ENCODE data around the gene SUN1. TPM values are rescaled to one million over a fixed set of nuclear protein-coding genes. Genes with fewer than 3 reads are reported as not detected.
A peak's percentile ranks its signal among the peaks of the same experiment; 100 is the strongest.

SUN1 gene
- total and polyA plus RNA-seq, 8 donors: 101 to 182 (median 154) TPM

DNA sequence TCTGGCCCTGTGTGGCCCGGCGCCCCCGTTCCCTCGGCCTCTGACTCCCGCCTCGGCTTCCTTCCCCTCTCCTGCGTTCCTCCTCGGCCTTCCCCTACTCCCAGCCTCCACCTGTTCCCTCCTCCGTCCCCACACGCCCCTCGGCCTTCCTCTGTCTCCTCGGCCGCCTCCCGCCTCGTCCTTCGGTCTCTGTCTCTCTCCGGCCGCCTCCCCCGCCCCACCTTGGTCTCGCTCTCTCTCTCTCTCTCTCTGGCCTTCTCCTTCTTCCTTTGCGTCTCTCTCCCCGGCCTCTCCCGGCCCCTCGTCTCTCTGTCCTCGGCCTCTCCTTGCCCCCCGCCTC is 44.7 kb downstream of the SUN1 start:
- intact Hi-C loops (cut with DNase I): no loop called here
- TF ChIP-seq CTCF (IDR thresholded peaks at IDR 0.05): no peak
- ATAC-seq: peak; percentile 12

DNA sequence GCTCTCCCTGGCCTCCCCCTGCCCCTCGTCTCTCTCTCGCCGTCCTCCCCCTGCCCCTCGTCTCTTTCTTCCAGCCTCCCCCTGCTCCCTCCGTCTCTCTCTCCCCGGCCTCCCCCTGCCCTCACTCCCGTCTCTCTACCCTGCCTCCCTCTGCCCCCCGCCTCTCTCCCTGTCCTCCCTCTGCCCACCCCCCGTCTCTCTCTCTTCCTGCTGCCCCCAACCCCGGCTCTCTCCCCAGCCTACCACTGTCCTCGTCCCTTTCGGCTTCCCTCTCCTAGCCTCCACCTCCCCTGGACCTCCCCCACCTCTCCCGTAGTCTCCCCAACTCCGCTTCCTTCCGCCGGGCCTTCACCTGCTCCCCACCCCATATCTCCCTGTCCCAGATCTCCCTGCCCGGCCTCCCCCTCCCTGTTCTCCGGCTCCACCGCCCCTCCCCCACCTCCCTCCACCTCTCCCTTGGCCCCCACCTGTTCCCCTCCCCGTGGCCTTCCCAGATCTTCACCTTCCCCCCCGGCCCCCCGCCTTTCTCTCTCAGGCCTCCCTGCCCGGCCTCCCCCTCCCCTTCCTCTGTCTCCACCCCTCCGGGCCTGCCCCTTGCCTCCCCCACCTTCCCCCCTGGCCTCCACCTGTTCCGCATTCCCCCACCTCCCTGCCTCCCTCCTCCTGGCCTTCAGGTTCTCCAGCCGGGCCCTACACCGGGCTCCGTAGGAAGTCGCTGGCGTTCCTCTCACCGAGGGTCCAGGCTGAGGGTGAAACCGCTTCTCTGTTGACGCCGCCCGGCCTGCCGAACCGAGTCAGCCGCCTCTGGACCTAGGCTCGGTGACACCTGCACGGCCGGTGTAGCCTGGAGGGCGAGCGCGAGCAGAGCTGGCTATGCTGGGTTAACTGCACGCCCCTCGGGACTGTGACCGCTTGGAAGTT is 45.3 kb downstream of the SUN1 start:
- intact Hi-C loops (cut with DNase I): no loop called here
- Histone ChIP-seq H3K4me1 (peaks cover 12 to 57% of the 10 kb centered on the region in 2 donors), H3K27me3 (no peaks in the 10 kb centered on the region), H3K9me3 (no peaks in the 10 kb centered on the region), H3K4me3 (peak overlapping the region; percentile 78 to 85), H3K36me3 (peaks cover 0 to 15% of the 10 kb centered on the region in 2 donors), H3K27ac (peak overlapping the region in 1 of 2 donors; percentile 78)
- no peak for TF ChIP-seq CTCF (IDR thresholded peaks at IDR 0.05)
- DNase-seq (peak in 2 of 4 donors; percentile 57 to 86), ATAC-seq (peak; percentile 5)

More for the DNA sequence above, 44.7 kb downstream of the SUN1 start:
- peak overlapping the region; percentile 65 to 78 for H3K27ac ChIP-seq
- H3K36me3 ChIP-seq: peaks cover 0 to 21% of the 10 kb centered on the region in 2 donors
- H3K4me1 ChIP-seq: peaks cover 12 to 51% of the 10 kb centered on the region in 2 donors
- H3K9me3 ChIP-seq: no peaks in the 10 kb centered on the region
- no peaks in the 10 kb centered on the region for H3K27me3 ChIP-seq
- peak overlapping the region; percentile 78 to 85 for H3K4me3 ChIP-seq
- DNase-seq: peak in 1 of 4 donors; percentile 58

DNA sequence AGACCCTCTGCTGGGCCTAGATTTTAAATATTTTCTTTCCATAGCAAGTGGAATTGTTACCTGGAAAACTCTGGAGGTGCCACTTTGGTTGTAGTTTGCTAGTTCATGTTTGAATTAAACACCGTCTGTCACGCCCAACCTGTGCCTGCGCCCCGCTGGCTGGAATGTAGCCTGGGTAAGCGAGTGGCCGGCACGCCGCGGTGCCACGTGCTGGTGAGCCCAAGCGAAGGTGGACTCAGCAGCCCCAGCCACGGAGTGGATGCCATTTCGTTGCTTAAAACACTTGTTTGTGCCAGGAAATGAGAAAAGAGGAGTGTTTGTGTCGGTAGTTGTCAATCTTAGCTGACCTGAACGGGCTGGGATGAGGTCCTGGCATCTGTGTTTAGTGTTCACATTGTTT is 46.8 kb downstream of the SUN1 start:
- no peaks in the 10 kb centered on the region for H3K27me3 ChIP-seq
- H3K27ac ChIP-seq: no peak overlapping the region
- no peak for TF ChIP-seq CTCF (IDR thresholded peaks at IDR 0.05)
- peaks cover 0 to 9% of the 10 kb centered on the region in 2 donors for H3K36me3 ChIP-seq
- no peaks in the 10 kb centered on the region for H3K9me3 ChIP-seq
- DNase-seq: peak in 1 of 4 donors; percentile 81
- no peak for ATAC-seq
- no peak overlapping the region for H3K4me3 ChIP-seq
- intact Hi-C loops (cut with DNase I): no loop called here
- H3K4me1 ChIP-seq: peaks cover 5 to 42% of the 10 kb centered on the region in 2 donors

GRCh38 chr7:879706-880105 is 47.4 kb downstream of the SUN1 start:
- no peak overlapping the region for H3K4me3 ChIP-seq
- peaks cover 5 to 36% of the 10 kb centered on the region in 2 donors for H3K4me1 ChIP-seq
- no peak for TF ChIP-seq CTCF (IDR thresholded peaks at IDR 0.05)
- no peaks in the 10 kb centered on the region for H3K9me3 ChIP-seq
- H3K27me3 ChIP-seq: no peaks in the 10 kb centered on the region
- ATAC-seq (no peak), DNase-seq (peak in 1 of 4 donors; percentile 24)
- peaks cover 0 to 9% of the 10 kb centered on the region in 2 donors for H3K36me3 ChIP-seq
- intact Hi-C loops (cut with DNase I): no loop called here
- no peak overlapping the region for H3K27ac ChIP-seq

- no peak overlapping the region for H3K27ac ChIP-seq
- H3K36me3 ChIP-seq: peaks cover 0 to 11% of the 10 kb centered on the region in 2 donors
- no peaks in the 10 kb centered on the region for H3K27me3 ChIP-seq
- TF ChIP-seq CTCF (IDR thresholded peaks at IDR 0.05): no peak
- H3K9me3 ChIP-seq: no peaks in the 10 kb centered on the region
- H3K4me3 ChIP-seq: no peak overlapping the region
- DNase-seq (peak in 1 of 4 donors; percentile 67), ATAC-seq (no peak)
- intact Hi-C loops (cut with DNase I): no loop called here
- H3K4me1 ChIP-seq: peaks cover 5 to 31% of the 10 kb centered on the region in 2 donors
Observed at GRCh38 chr7:880450-880849, 48.2 kb downstream of the SUN1 start.
